ENCODE results near the gene ALDH1L1. TPM values are rescaled to one million over a fixed set of nuclear protein-coding genes. Genes with fewer than 3 reads are reported as not detected.

Gene ALDH1L1
- total RNA-seq, 5 donors from 2014 or later (not counting 1 experiment from before 2014, with no cell fraction given), result 0.19 to 1.6 (median 0.20) TPM; not detected in 2

- H3K27me3 ChIP-seq (replicated peaks in 1 of 2; ENCODE audit: control insufficient read depth in 2 of 2, extremely low read depth in 1 of 2, insufficient read depth in 2 of 2, low read length in 1 of 2), result peaks cover 0 to 8% of the 10 kb centered on the region in 2 experiments
- ChIA-PET POLR2A (no interaction called here), CTCF (no interaction called here)
- DNase-seq (peak in 1 of 35 experiments; percentile 12), ATAC-seq (replicated peaks in 1 of 4) (no peak)
- Mint-ChIP-seq H3K27me3 (no peaks in the 10 kb centered on the region), H3K36me3 (no peaks in the 10 kb centered on the region), H3K27ac (no peak overlapping the region), H3K4me1 (no peaks in the 10 kb centered on the region), H3K4me3 (no peak overlapping the region), H3K9me3 (no peaks in the 10 kb centered on the region)
- WGBS (ENCODE audit: insufficient coverage), result 94% methylated on average over 13 of the region's 21 CpGs
- no peak overlapping the region for H3K4me3 ChIP-seq (ENCODE audit: control insufficient read depth in 1 of 2, extremely low read depth in 1 of 2, low read length in 1 of 2)
- no peak overlapping the region for H3K27ac ChIP-seq (ENCODE audit: low read length)
- no peaks in the 10 kb centered on the region for H3K36me3 ChIP-seq (ENCODE audit: control insufficient read depth in 2 of 2, extremely low read depth in 1 of 2, insufficient read depth in 1 of 2, low read length in 1 of 2)
- H3K4me1 ChIP-seq (ENCODE audit: control insufficient read depth in 1 of 2, extremely low read depth in 1 of 2, insufficient read depth in 2 of 2, low read length in 2 of 2), result peaks cover 0 to 3% of the 10 kb centered on the region in 2 experiments
- H3K9me3 ChIP-seq, result no peaks in the 10 kb centered on the region
Observed at GRCh38 chr3:126106336-126107202, 73.8 kb downstream of the ALDH1L1 start.

GRCh38 chr3:126105691-126106187, 74.6 kb downstream of the ALDH1L1 start:
- H3K4me1 ChIP-seq (ENCODE audit: control insufficient read depth in 1 of 2, extremely low read depth in 1 of 2, insufficient read depth in 2 of 2, low read length in 2 of 2), result peaks cover 0 to 3% of the 10 kb centered on the region in 2 experiments
- no peaks in the 10 kb centered on the region for H3K36me3 Mint-ChIP-seq
- H3K27ac ChIP-seq (ENCODE audit: low read length), result no peak overlapping the region
- no peak overlapping the region for H3K27ac Mint-ChIP-seq
- no peaks in the 10 kb centered on the region for H3K9me3 ChIP-seq
- H3K36me3 ChIP-seq (ENCODE audit: control insufficient read depth in 2 of 2, extremely low read depth in 1 of 2, insufficient read depth in 1 of 2, low read length in 1 of 2), result no peaks in the 10 kb centered on the region
- DNase-seq, result no peak
- ATAC-seq (replicated peaks in 1 of 4), result no peak
- ChIA-PET POLR2A (no interaction called here), CTCF (no interaction called here)
- peaks cover 0 to 5% of the 10 kb centered on the region in 2 donors for H3K27me3 Mint-ChIP-seq
- no peaks in the 10 kb centered on the region for H3K4me1 Mint-ChIP-seq
- H3K27me3 ChIP-seq (replicated peaks in 1 of 2; ENCODE audit: control insufficient read depth in 2 of 2, extremely low read depth in 1 of 2, insufficient read depth in 2 of 2, low read length in 1 of 2), result peaks cover 0 to 17% of the 10 kb centered on the region in 2 experiments
- H3K4me3 Mint-ChIP-seq, result no peak overlapping the region
- H3K9me3 Mint-ChIP-seq, result no peaks in the 10 kb centered on the region
- WGBS (ENCODE audit: insufficient coverage), result 95% methylated on average over 11 of the region's 16 CpGs
- no peak overlapping the region for H3K4me3 ChIP-seq (ENCODE audit: control insufficient read depth in 1 of 2, extremely low read depth in 1 of 2, low read length in 1 of 2)

GRCh38 chr3:126104742-126105605, 75.4 kb downstream of the ALDH1L1 start:
- POLR2A ChIA-PET, result no interaction called here
- Histone ChIP-seq H3K4me3 (ENCODE audit: control insufficient read depth in 1 of 2, extremely low read depth in 1 of 2, low read length in 1 of 2) (no peak overlapping the region), H3K9me3 (no peaks in the 10 kb centered on the region), H3K36me3 (ENCODE audit: control insufficient read depth in 2 of 2, extremely low read depth in 1 of 2, insufficient read depth in 1 of 2, low read length in 1 of 2) (no peaks in the 10 kb centered on the region), H3K27ac (ENCODE audit: low read length) (no peak overlapping the region), H3K27me3 (replicated peaks in 1 of 2; ENCODE audit: control insufficient read depth in 2 of 2, extremely low read depth in 1 of 2, insufficient read depth in 2 of 2, low read length in 1 of 2) (peaks cover 0 to 21% of the 10 kb centered on the region in 2 experiments), H3K4me1 (ENCODE audit: control insufficient read depth in 1 of 2, extremely low read depth in 1 of 2, insufficient read depth in 2 of 2, low read length in 2 of 2) (peaks cover 0 to 3% of the 10 kb centered on the region in 2 experiments)
- ATAC-seq (replicated peaks in 1 of 4), result no peak
- Mint-ChIP-seq H3K36me3 (no peaks in the 10 kb centered on the region), H3K4me3 (no peak overlapping the region), H3K27ac (no peak overlapping the region), H3K27me3 (peaks cover 0 to 5% of the 10 kb centered on the region in 2 donors), H3K4me1 (no peaks in the 10 kb centered on the region), H3K9me3 (no peaks in the 10 kb centered on the region)
- CTCF ChIA-PET, result no interaction called here
- peak in 1 of 35 experiments; percentile 3 for DNase-seq
- WGBS (ENCODE audit: insufficient coverage), result 79% methylated on average over 12 of the region's 15 CpGs

- no peak overlapping the region for H3K27ac ChIP-seq (ENCODE audit: low read length)
- peaks cover 0 to 3% of the 10 kb centered on the region in 2 experiments for H3K4me1 ChIP-seq (ENCODE audit: control insufficient read depth in 1 of 2, extremely low read depth in 1 of 2, insufficient read depth in 2 of 2, low read length in 2 of 2)
- ATAC-seq (replicated peaks in 1 of 4) (no peak), DNase-seq (no peak)
- H3K4me3 Mint-ChIP-seq, result no peak overlapping the region
- no peaks in the 10 kb centered on the region for H3K4me1 Mint-ChIP-seq
- H3K9me3 ChIP-seq, result no peaks in the 10 kb centered on the region
- no peak overlapping the region for H3K4me3 ChIP-seq (ENCODE audit: control insufficient read depth in 1 of 2, extremely low read depth in 1 of 2, low read length in 1 of 2)
- ChIA-PET POLR2A (no interaction called here), CTCF (no interaction called here)
- H3K27me3 Mint-ChIP-seq, result peaks cover 0 to 5% of the 10 kb centered on the region in 2 donors
- H3K27me3 ChIP-seq (replicated peaks in 1 of 2; ENCODE audit: control insufficient read depth in 2 of 2, extremely low read depth in 1 of 2, insufficient read depth in 2 of 2, low read length in 1 of 2), result peaks cover 0 to 21% of the 10 kb centered on the region in 2 experiments
- H3K9me3 Mint-ChIP-seq, result no peaks in the 10 kb centered on the region
- H3K27ac Mint-ChIP-seq, result no peak overlapping the region
- H3K36me3 ChIP-seq (ENCODE audit: control insufficient read depth in 2 of 2, extremely low read depth in 1 of 2, insufficient read depth in 1 of 2, low read length in 1 of 2), result no peaks in the 10 kb centered on the region
- no peaks in the 10 kb centered on the region for H3K36me3 Mint-ChIP-seq
- 64% methylated on average over 4 of the region's 7 CpGs for WGBS (ENCODE audit: insufficient coverage)
Observed at GRCh38 chr3:126104028-126104635, 76.3 kb downstream of the ALDH1L1 start.

- WGBS (ENCODE audit: insufficient coverage), result 75% methylated on average over 18 of the region's 22 CpGs
Observed at GRCh38 chr3:126103121-126104027, 77.0 kb downstream of the ALDH1L1 start.

More at GRCh38 chr3:126103121-126104027, 77.0 kb downstream of the ALDH1L1 start:
- Mint-ChIP-seq H3K27ac (no peak overlapping the region), H3K4me1 (no peaks in the 10 kb centered on the region), H3K4me3 (no peak overlapping the region), H3K9me3 (no peaks in the 10 kb centered on the region), H3K36me3 (no peaks in the 10 kb centered on the region), H3K27me3 (peaks cover 0 to 5% of the 10 kb centered on the region in 2 donors)
- Histone ChIP-seq H3K27me3 (replicated peaks in 1 of 2; ENCODE audit: control insufficient read depth in 2 of 2, extremely low read depth in 1 of 2, insufficient read depth in 2 of 2, low read length in 1 of 2) (peaks cover 0 to 21% of the 10 kb centered on the region in 2 experiments), H3K4me1 (ENCODE audit: control insufficient read depth in 1 of 2, extremely low read depth in 1 of 2, insufficient read depth in 2 of 2, low read length in 2 of 2) (peaks cover 0 to 3% of the 10 kb centered on the region in 2 experiments), H3K9me3 (no peaks in the 10 kb centered on the region), H3K36me3 (ENCODE audit: control insufficient read depth in 2 of 2, extremely low read depth in 1 of 2, insufficient read depth in 1 of 2, low read length in 1 of 2) (no peaks in the 10 kb centered on the region), H3K4me3 (ENCODE audit: control insufficient read depth in 1 of 2, extremely low read depth in 1 of 2, low read length in 1 of 2) (no peak overlapping the region), H3K27ac (ENCODE audit: low read length) (no peak overlapping the region)
- ChIA-PET CTCF (no interaction called here), POLR2A (no interaction called here)
- ATAC-seq (replicated peaks in 1 of 4) (no peak), DNase-seq (peak in 1 of 35 experiments; percentile 2)
